SH-SY5Y (cell line): ENCODE measurements around the gene AIF1L.

Source experiments
- GATA2 ChIP-seq: IDR thresholded peaks from 2 replicates; pipeline ENCODE4 v1.6.1; 2011; ENCODE audit warnings: mild to moderate bottlenecking, low read depth, low read length
- GATA3 ChIP-seq: IDR thresholded peaks from 2 replicates; pipeline ENCODE4 v1.6.1; 2011; ENCODE audit warnings: low read depth, mild to moderate bottlenecking, low read length, moderate library complexity

DNA sequence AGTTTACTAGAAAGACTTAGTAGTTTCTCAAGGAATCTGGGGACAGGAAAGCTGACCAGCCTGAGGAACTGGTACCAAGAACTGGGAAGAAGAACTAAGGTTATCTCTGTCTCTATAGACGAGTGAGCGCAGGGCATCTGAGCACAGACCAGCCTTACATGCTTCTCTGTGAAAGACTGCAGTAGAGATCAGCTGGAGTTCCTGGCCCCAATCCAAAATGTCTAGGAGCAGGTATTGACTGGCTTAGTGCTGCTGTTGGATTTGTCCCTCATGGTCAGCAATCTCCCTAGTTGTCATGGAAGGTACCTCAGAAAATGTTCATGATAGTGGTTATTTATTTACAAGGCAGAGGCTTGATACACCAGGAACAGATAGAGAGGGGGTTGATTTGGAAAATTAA is 42.3 kb downstream of the AIF1L start:
- no peak for TF ChIP-seq GATA2
- TF ChIP-seq GATA3: no peak
